HG02870 (cell line): ENCODE data around the gene DNM3.

ENCODE experiments used
- ATAC-seq: cut with Tn5 transposase; IDR thresholded peaks from one replicate; pipeline ENCODE4 v1.9.1; 2021; ENCODE audit warnings: mild to moderate bottlenecking, moderate library complexity; ENCODE audit not compliant: unreplicated experiment

Gene DNM3

DNA sequence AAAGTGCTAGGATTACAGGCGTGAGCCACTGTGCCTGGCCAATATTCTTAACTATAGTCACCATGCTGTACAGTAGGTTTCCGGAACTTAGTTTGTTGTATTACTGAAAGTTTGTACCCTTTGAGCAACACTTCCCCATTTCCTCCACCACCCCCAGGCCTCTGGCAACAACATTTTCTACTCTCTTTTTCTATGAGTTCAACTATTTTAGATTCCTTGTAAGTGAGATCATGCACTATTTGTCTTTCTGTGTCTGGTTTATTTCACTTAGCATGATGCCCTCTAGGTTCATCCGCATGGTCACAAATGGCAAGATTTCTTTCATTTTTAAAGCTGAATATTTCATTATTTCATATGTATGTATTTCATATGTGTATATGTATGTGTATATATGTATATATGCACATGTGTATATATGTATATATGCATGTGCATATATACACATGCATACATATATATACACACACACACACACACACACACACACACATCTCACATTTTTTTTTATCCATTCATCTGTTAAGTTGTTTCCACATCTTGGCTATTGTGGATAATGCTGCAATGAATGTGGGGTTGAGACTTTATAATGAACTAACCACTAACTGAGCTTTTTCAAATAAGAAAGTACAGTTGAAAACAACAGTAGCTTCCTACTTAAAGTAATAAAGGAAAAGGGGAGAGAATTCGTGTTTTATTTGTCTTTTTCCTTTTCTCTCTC, 322.4 kb downstream of the DNM3 start:
- ATAC-seq = no peak

DNA sequence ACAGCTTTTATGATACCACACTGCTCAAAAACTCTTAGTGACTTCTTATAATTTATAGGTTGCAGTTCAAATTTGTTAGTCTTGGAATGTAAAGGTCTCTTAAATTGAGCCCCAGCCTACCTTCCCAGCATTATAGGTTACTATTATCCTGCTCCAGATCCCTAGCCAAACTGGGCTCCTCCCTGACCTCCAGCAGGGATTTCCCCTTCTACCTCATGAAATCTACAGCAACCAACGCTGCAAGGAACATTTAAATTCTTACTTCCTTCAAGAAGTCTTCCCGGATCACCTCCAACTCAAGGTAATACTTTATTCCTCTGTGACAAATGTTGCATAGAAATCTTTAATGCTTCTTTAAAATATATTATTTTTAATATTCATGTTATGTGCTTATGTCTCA, 324.1 kb downstream of the DNM3 start:
- ATAC-seq = no peak

DNA sequence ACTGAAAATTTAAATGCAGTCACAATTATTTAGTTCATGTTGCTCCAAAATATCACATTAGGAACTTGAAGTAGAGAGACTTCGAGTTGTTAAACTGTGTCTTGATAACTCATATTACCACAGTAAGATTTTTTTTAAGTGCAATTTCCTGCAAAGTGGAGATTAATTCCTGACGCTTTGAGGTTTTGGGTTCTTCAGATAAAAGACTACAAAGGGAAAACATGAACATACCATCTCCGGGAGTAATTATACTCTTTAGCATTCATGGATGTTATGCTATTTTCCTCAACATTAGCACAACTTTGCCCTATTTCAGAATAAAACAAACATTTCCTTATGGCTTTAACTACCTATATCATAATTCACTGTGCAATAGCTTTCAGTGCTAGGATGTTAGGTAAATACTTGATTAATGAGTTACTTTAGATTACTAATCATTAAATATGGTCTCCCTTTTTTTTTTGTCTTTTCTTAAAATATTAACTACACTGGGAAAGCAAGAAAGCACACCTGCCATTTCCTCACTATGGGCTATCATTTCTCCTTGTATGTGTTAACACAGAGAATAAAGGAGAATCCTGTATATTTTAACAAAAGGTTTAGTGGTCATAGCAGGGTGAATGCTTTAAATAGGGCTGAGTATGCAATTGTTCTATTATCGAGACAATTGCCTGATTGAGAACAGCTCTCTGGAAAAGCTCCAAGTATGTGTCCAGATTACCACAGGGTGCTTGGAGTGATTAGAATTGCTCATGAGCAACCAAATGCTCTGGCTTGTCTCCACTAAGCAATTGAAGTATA, 326.7 kb downstream of the DNM3 start:
- ATAC-seq = no peak

DNA sequence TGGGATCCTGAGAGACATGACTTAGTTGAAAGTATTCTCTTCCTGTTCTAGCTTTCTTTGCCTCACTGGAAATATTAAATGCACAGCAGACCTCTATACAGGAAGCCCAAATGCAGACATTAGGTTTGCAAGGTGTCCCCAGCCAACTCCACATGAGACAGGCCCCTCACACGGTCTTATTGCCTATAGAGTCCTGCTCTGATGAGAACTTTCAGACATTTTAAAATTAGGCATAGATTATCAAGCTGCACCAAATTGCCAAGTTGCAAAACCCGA, 327.2 kb downstream of the DNM3 start:
- ATAC-seq = no peak

DNA sequence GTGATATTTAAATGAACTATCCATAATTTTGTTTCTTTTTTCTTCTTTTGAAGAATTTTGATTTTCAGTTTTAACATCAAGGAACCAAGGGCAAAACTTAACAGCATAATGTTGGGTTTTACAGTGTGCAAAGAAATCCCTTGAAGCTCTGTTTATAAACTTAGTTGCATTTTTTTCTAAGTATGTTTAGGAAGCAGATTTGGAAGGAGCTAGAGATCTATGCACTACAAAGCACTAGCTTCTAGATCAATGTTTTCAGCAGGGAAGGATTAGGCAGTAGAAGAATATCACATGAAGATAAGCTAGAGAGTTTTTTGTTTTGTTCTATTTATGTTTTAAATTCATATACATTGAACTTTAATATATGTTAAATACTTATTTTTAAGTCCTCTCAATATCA, 328.5 kb downstream of the DNM3 start:
- no peak for ATAC-seq

DNA sequence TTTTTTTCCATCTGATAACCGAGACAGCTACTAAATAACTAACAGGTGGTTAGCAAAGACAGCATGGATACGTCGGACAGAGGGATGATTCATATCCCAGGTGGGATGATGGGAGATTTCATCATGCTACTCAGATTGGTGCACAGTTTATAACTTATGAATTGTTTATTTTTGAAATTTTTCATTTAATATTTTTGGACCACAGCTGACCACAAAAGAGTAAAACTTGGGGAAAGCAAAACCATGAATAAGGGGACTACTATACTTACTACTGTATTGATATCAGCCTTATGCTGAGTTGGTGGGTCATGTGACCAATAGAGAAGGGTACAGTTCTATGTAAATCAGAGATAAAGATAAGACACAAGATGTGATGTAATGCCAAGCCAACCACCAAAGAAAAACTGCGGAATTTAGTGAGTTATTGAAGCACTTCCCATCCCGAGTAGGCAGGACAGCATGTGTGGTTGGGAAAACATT, 331.1 kb downstream of the DNM3 start:
- ATAC-seq = no peak

DNA sequence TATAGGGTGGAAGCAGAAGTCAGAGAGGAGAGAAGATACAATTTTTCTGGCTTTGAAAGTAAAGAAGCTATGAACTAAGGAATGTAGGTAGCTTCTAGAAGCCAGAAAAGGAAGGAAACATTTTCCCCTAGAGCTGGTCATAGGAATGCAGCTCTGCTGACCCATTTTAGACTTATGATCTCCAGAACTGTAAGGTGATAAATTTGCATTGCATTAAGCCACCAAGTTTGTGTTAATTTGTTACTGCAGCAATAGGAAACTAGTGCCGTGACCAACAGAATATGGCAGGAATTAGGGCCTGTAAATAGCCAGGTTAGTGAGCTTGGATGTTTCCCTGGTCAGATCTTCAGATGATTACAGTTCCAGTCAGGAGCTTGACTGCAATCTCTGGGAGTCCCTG, 334.9 kb downstream of the DNM3 start:
- ATAC-seq = no peak

GRCh38 chr1:172177849-172178248, 336.6 kb downstream of the DNM3 start:
- no peak for ATAC-seq

- ATAC-seq = no peak
These were observed 337.6 kb downstream of the DNM3 start for GRCh38 chr1:172178886-172179285.

DNA sequence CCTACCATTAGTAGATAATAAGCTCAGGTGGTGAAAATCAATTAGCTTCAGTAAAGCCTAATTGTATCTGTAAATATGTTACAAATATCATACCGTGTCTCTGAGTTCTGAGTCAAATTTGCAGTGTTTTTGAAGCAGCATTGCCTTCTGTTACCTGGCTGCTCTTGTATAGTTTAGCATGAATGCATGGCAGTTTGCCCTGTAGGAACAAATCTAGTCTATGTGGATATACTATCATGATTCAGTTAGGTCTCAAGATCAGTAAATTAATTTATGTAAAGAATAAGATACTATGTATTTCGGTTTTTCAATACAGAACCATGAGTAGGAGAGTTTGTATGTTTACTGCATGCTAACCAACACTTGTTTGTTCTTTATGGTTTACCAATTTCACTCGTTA, 338.6 kb downstream of the DNM3 start:
- no peak for ATAC-seq

GRCh38 chr1:172180501-172181285, 339.4 kb downstream of the DNM3 start:
- ATAC-seq = peak; percentile 54

DNA sequence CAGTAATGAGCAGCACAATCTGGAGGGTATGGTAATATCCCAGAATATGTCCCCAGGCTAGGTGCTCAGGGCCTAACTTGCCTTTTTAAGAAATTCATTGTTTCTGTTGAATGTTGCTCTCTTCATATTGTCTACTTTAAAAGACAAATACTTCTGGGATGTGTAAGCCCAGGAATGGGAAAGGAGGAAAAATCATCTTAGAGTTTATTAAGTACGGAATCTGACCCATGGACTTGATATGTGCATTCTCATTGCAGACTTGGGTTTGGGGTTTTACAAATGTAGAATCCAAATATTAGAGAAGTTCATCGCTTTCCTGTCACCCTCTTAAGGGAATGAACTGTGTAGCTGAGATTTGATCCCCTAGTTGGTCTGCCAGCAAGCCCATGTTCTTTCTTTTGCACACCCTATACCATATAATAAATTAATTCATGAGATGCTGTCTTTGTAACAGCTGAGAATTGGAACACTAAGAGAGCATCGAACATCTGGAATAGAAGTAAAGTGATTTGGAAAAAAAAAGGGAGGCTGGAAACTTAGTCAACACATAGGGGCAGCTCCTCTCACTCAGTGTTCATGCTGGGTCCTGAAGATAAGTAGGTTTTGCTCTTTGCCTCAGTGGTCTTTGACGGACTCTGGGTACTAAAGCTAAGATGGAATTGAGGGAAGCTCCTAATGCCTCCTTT, 343.4 kb downstream of the DNM3 start:
- no peak for ATAC-seq

GRCh38 chr1:172185211-172185610, 343.9 kb downstream of the DNM3 start:
- ATAC-seq = peak; percentile 64

GRCh38 chr1:172185996-172186395, 344.7 kb downstream of the DNM3 start:
- ATAC-seq = no peak

DNA sequence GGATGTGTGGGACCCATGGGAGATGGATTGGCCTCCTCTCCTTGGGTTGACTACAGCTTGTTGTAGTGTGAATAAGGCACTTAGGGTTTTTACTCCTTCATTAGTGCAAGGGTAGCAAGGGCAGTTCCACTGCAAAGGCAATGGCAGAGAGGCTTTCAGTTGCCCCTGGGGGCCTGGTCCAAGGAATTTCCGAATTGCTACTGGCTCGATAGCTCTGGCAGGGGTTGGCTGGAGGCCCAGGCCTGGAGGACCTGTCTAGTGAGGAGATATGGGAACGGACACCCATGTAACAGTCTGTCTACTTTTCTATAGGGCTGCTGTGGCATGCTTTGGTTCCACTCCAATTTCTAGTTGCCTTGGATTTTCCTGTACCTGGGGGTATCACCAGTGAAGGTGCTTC, 360.3 kb downstream of the DNM3 start:
- ATAC-seq = no peak

- ATAC-seq = no peak
These were observed 362.0 kb downstream of the DNM3 start for GRCh38 chr1:172203135-172203823.

- ATAC-seq = no peak
These were observed 362.6 kb downstream of the DNM3 start for GRCh38 chr1:172203902-172204301.

DNA sequence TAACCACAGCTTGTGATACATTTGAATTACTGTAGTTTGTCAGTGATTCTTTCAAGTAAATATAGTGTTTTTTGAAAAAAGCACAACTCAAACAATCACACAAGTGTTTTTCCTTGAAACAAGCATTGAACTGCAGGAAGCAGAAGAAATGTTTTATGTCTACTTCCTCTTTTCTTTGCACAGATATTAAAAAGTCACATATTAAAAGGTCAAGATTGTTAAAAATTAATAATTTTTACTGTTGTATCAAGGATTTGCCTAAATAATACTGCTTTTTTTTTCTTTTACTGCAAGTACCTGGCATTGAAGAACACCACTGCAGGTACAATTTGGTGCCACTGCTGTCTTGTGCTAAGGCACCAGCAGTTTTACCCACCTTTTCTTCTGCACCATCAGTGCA, 365.0 kb downstream of the DNM3 start:
- no peak for ATAC-seq

DNA sequence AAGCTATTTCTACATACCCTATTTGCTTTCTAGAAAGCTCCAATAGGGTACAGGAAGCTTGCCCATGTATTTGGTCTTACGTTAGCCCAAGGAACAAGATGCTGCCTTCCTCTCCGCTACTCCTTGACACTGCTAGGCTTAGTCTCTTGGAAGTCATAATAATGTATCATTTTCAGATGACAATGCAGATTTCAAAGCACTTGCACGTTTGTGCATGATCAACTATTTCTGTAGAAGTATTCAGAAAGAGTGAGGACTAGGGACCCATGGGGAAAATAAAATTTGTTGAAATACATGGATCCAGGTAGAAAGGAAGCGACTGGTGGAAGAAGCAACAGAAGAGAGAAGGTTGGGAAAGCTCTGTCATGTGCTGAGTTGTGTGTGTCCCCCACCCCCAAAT, 367.3 kb downstream of the DNM3 start:
- no peak for ATAC-seq

GRCh38 chr1:172211221-172211620, 369.9 kb downstream of the DNM3 start:
- no peak for ATAC-seq

DNA sequence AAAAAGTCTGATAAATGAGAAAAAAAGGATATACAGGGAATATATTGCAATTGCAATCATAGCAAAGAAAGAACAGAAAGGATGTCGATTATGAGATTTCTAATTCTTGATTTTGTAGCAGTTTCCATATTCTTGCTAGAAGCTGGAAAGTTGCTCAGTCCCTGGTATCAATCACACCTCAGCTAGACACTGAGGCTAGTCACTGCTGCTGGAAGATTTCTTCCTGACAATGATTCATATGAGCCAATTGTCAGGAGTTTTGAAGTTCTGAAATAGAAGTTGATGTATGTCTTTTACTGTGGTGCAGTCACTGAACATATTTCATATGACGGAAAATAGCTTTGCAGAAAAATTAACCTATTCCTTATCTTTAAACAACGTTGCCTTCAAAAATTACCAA, 370.8 kb downstream of the DNM3 start:
- ATAC-seq = no peak
